GM20431 (cell line): ENCODE measurements around the gene RAB6D.
"Not testable (repeated sequence)": the region's sequence is repeated elsewhere in the genome, so short reads cannot be mapped to it uniquely, and the experiment has no call there.

Experiments used
- in situ Hi-C: fragments of 300-500 bp; cut with MseI, MboI; formaldehyde crosslinking; loops from one replicate; pipeline ENCODE4 v1.15.0; 2020; ENCODE audit warnings: low sequenced_read_pairs; ENCODE audit not compliant: unreplicated experiment

The RAB6D gene

DNA sequence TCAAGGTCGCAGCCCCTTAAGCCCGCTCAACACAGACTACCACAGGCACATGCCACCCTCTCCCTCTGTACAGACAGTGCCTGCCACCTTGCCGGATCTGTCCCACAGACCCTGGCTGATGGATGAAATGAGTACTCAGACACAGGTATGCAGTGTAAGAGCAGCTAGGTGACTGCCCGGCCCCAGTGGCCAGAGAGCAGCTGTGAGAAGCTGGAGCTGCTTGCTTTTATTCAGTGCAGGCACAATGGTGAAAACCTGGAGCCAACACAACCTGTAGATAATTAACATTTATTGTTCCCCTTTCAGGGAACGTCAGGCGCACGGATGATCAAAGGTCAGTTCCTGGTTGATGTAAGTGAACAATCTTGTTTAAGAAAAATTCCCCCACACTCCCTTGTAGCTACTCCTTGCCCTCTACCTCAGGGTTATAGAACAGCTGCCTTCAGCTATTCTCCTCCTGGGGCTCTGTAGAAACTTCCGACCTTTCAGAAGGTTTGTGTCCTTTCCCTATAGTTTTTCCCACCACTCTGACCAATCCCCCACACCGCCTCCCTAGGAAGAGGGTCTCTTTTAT lies 4.6 kb upstream of the RAB6D start:
- in situ Hi-C loops: not testable (repeated sequence)

DNA sequence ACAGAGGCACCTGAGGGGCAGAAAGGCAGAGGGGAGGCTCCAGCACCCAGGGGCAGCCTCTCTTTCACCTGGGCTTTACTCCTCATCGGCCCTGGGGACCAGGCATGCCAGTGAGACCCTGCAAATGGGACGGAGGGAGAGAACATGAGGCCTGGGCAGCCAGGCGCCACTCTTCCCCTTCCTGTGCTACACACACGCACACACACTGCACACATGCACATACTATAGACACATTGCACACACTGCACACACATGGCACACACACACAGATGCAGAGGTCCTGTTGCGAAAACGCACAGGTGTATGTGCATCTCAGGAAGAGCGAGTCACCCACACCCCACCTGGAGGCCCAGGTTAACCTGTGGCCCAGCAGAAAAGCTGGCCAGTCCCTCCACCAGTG lies 3.4 kb upstream of the RAB6D start:
- in situ Hi-C loops: no loop called here

DNA sequence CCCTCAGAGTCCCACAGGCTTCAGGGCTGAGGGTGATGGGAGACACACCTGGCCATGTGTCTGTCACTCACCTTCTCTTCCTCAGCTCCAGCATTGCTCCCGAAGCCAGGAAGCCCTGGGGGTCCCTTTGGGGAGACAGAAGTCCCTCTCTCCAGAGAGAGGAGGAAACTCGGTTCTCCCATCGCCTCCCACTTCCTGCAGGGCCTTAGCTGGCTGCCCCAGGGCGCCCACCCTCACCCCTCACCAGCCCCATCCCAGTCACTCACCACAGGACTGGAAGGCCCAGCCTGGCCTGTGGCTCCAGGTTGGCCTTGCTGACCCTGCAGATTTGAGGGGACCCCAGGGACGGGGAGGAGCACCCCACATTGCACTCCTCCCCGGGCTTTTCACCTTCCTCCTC lies 2.7 kb upstream of the RAB6D start:
- in situ Hi-C loops: no loop called here

DNA sequence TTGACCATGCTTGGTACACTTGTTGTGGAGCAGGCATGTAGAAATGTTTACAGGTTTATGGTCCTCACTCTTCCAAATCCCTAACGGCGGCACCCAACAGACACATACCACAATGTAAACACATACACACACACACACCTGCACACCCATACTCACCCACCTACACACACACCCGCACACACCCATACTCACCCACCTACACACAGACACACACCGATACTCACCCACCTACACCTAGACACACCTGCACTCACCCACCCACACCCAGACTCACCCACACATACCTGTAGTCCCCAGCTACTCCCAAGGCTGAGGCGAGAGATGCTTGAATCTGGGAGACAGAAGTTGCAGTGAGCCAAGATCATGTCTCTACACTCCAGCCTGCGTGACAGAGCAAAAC lies 1.5 kb upstream of the RAB6D start:
- in situ Hi-C loops: no loop called here

DNA sequence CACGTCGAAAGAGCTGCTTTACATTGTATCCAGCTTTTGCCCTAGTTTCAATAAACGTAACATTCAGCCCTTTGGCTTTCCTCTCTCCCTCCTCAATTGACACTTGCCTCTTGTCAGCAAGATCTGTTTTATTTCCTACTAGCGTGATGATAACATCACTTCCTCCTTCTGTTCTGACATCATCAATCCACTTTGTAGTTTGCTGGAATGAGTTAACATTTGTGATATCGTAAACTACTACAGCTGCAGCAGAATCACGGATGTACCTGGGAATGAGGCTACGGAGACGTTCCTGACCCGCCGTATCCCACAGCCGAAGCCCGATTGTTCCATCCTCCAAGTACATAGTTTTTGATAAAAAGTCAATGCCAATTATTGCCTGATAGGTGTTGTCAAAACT lies 755 bp downstream of the RAB6D start:
- in situ Hi-C loops: not testable (repeated sequence)

DNA sequence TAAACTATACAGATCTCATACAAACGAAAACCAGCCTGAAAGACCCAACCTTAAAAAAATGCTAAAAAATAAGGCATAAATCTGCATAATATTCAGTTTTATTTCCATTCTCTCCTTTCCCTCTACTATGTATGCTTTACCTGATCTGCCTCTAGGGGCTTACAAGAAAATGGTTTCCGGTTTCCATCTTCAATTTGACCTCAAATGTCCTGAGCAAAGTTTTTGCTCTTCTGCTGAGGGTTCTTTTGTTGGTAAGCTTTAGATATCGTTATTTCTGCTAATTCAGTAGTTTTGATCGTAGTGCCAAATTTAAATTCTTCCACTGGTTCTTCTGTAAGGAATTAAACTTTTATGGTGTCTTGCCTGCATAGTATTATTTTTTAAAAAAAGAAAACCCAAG lies 2.2 kb downstream of the RAB6D start:
- in situ Hi-C loops: not testable (repeated sequence)

DNA sequence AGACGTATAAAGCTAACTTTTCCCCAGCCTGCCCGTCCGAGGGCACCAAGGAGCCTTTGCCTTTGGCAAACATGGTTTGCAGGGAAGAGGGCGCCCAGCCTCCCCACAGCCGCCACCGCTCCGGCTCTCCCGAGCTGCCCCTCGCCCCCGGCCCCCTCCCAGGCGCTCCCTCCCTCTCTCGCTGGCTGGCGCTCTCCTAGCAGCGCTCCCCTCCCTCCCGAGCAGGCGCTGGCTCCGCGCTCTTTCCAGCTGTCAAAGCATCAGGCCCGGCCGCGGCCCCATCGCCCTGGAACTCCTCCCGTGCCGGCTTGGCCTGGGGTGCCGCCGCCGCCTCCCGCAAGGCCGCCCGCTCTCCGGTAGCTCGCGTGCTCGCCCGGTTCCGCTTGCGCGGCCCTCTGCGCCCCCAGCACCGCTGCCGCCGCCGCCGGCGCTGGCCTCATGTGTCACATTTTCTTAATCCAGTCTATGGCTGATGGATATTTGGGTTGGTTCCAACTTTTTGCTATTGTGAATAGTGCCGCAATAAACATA lies 10.7 kb downstream of the RAB6D start:
- in situ Hi-C loops: not testable (repeated sequence)

DNA sequence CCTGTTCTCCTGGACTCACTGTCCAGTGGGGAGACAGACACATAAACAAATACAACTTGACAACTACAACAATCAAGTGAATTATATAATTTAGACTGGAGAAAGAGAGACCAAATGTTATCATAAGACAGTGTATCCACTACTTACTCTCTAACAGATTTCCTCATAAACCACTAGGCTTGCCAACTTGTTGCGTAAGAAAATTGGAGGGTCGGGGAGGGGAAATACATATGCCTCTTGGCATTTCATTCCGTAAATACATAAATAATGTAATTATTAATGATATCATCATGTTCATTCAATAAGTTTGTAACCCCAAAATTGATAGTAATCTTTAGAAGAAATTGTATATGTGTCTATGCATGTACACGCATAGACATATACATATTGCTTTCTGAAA lies 14.9 kb downstream of the RAB6D start:
- in situ Hi-C loops: loop anchor here (25.0 kb wide), 1 partner anchor 187 kb away; no protein-coding TSS in a partner anchor

DNA sequence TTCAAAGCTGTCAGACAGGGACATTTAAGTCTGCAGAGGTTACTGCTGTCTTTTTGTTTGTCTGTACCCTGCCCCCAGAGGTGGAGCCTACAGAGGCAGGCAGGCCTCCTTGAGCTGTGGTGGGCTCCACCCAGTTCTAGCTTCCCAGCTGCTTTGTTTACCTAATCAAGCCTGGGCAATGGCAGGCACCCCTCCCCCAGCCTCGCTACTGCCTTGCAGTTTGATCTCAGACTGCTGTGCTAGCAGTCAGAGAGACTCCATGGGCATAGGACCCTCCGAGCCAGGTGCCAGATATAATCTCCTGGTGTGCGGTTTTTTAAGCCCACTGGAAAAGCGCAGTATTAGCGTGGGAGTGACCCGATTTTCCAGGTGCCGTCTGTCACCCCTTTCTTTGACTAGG lies 16.9 kb downstream of the RAB6D start:
- in situ Hi-C loops: loop anchor here (25.0 kb wide), 1 partner anchor 185 kb away; no protein-coding TSS in a partner anchor

DNA sequence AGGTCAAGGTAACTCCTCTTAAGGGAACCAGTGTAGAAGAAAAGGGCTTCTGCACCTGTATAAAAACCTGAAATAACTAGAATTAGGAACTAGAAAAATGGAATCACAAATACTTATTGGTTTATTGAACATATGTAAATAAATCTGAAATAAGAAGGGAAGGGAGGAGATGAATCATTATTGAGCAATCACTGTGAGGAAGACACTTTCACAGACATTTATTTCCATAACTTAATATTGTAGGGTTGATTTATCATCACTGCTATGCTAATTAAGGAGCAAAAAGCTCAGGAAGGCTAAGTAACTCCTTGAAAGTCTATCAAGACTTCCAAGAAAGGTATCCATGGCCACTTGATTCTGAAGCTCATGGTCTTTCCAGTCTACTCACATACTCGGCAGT lies 24.7 kb downstream of the RAB6D start:
- in situ Hi-C loops: loop anchor here (25.0 kb wide), 1 partner anchor 177 kb away; no protein-coding TSS in a partner anchor

DNA sequence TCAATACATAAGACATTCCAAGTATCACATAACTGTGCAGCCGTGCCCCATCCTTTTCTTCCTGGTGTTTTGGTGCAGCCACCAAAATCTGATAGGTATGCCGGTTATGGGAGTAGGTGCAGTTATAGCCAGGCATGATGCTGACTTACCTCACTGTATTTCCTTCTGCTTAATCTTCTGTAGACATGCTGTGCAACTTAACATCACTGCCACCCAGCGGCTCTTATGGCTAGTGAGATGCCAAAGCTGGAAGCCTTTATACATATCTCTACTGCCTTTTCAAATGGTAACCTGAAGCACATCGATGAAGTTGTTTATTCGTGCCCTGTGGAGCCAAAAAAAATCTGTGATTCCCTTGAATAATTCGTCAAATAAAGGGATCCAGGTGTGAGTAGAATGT lies 28.6 kb downstream of the RAB6D start:
- in situ Hi-C loops: loop anchor here (25.0 kb wide), 1 partner anchor 173 kb away; no protein-coding TSS in a partner anchor

DNA sequence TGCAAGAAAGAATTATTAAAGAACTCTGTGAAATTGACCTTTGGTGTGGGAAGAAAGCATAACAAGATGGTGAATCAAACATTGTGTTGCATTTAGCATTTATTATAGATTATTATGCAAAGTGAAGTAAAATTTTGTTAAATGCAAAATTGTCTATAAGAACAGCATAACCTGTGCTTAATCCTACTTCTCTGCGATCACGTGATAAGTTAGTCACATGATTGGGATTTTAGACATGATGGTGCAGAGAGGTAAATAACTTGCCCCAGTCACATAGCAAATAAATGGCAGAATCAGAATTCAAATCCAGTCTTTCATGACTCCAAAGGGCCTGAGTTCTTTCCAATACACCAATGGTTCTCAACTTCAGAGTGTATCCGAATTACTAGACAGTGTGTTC lies 31.3 kb downstream of the RAB6D start:
- in situ Hi-C loops: loop anchor here (25.0 kb wide), 1 partner anchor 170 kb away; no protein-coding TSS in a partner anchor

DNA sequence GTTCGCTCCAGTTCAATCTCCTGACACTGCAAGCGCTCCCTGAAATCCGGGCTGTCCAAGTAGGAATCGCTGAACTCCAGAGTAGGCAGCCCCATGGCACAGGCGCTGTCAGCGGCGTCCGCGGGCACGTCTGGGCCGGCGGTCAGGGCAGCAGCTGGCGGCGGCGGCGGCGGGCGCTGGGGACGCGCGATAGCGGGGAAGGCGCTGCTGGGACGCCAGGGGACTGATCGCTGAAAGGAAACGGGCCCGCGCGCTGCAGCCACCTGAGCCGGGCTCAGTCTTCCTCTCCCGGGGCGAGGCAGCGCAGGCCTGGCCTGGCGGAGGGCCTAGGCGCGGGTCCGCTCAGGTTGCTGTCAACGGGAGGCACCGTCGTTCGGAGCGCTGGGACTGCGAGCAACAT lies 33.0 kb downstream of the RAB6D start:
- in situ Hi-C loops: loop anchor here (25.0 kb wide), 1 partner anchor 169 kb away; no protein-coding TSS in a partner anchor

DNA sequence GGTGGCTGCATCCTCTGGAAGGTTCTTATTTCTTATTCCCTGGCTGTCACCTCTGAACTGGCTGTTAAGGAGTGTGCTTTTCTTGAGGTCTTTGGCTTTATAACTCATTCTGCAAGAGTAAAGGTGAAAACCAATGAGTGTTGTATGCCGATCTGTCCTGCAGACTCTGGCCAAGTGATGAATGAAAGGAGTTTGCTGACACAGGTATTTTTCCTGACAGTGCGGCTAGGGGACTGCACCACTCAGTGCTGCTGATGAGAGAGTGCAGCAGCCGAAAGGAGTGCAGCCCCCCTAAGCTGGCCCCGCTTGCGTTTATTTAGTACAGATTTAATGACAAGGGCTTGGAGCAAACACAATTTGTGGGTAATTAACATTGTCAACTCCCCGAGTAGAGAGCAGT lies 41.8 kb downstream of the RAB6D start:
- in situ Hi-C loops: no loop called here

DNA sequence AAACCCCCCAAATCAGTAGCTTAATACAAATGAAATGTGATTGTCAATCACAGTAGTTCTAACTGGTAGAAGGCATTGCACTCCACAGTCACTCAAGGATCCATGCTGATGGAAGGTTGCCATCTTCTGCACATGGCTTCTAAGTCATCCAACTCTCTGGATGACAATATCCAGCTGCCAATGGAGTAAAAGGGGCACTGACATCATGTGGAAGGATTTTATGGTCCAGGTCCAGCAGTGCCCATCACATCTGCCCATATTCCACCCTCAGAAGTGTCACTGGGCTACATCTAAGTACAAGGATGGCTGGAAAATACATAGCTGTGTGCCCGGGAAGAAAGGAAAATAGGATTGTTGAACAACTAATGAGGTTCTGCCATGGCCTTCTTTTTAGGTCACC lies 42.6 kb downstream of the RAB6D start:
- in situ Hi-C loops: not testable (repeated sequence)

DNA sequence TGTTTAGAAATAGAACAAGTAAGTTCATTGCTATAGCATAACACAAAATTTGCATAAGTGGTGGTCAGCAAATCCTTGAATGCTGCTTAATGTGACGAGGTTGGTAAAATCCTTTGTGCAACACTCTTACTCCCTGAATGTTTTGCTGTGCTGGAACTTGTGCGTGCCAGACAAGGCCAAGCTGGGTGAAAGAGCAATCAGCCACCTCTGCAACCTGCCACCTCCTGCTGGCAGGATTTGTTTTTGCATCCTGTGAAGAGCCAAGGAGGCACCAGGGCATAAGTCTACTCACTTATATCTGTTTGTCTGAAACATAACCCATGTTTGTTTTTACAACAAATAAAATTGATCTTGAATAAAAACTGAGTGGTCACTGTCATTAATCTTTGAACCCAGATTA lies 53.0 kb downstream of the RAB6D start:
- in situ Hi-C loops: not testable (repeated sequence)
